ENCODE data around the gene GRN. TPM values are rescaled to one million over a fixed set of nuclear protein-coding genes. Genes with fewer than 3 reads are reported as not detected.

Gene GRN
- total and polyA plus RNA-seq, 2 of the 13 experiments (the other 11 are each of a cell fraction or from before 2014, with no cell fraction given), result 86.6 to 143 TPM

GRCh38 chr17:44345454-44346026, 438 bp downstream of the GRN start (continued):
- TF ChIP-seq ZNF609 (CRISPR knock-in tag; IDR thresholded peaks at IDR 0.05; ENCODE audit: borderline replicate concordance), result 0 out of 2 replicates have a peak, but pooled peaks have one; percentile 25
- no peak for TF ChIP-seq DMTF1 (CRISPR knock-in tag; IDR thresholded peaks at IDR 0.05)
- TF ChIP-seq, protein P1, sequence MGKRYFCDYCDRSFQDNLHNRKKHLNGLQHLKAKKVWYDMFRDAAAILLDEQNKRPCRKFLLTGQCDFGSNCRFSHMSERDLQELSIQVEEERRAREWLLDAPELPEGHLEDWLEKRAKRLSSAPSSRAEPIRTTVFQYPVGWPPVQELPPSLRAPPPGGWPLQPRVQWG (CRISPR knock-in tag; IDR thresholded peaks at IDR 0.05; ENCODE audit: borderline replicate concordance, low read depth), result no peak
- TF ChIP-seq ZNF879 (CRISPR knock-in tag; IDR thresholded peaks at IDR 0.05), result no peak
- TF ChIP-seq ASH2L (IDR thresholded peaks at IDR 0.05; ENCODE audit: insufficient read length, low read depth, low read length), result no peak
- TF ChIP-seq HNF4A (CRISPR knock-in tag; IDR thresholded peaks at IDR 0.05), result no peak
- TF ChIP-seq ZBTB44 (CRISPR knock-in tag; IDR thresholded peaks at IDR 0.05), result no peak
- TF ChIP-seq, protein P2, sequence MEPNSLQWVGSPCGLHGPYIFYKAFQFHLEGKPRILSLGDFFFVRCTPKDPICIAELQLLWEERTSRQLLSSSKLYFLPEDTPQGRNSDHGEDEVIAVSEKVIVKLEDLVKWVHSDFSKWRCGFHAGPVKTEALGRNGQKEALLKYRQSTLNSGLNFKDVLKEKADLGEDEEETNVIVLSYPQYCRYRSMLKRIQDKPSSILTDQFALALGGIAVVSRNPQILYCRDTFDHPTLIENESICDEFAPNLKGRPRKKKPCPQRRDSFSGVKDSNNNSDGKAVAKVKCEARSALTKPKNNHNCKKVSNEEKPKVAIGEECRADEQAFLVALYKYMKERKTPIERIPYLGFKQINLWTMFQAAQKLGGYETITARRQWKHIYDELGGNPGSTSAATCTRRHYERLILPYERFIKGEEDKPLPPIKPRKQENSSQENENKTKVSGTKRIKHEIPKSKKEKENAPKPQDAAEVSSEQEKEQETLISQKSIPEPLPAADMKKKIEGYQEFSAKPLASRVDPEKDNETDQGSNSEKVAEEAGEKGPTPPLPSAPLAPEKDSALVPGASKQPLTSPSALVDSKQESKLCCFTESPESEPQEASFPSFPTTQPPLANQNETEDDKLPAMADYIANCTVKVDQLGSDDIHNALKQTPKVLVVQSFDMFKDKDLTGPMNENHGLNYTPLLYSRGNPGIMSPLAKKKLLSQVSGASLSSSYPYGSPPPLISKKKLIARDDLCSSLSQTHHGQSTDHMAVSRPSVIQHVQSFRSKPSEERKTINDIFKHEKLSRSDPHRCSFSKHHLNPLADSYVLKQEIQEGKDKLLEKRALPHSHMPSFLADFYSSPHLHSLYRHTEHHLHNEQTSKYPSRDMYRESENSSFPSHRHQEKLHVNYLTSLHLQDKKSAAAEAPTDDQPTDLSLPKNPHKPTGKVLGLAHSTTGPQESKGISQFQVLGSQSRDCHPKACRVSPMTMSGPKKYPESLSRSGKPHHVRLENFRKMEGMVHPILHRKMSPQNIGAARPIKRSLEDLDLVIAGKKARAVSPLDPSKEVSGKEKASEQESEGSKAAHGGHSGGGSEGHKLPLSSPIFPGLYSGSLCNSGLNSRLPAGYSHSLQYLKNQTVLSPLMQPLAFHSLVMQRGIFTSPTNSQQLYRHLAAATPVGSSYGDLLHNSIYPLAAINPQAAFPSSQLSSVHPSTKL (CRISPR knock-in tag; IDR thresholded peaks at IDR 0.05), result 0 out of 2 replicates have a peak, but pooled peaks have one; percentile 3
- no peak for TF ChIP-seq MED13 (CRISPR knock-in tag; IDR thresholded peaks at IDR 0.05)
- TF ChIP-seq RARG (CRISPR knock-in tag; IDR thresholded peaks at IDR 0.05; ENCODE audit: low read depth), result no peak
- no peak for TF ChIP-seq ZNF720 (CRISPR knock-in tag; IDR thresholded peaks at IDR 0.05)
- no peak for TF ChIP-seq SIX4 (CRISPR knock-in tag; IDR thresholded peaks at IDR 0.05)
- no peak for TF ChIP-seq HHEX (CRISPR knock-in tag; IDR thresholded peaks at IDR 0.05)
- no peak for TF ChIP-seq GPBP1L1 (CRISPR knock-in tag; IDR thresholded peaks at IDR 0.05)
